Measurements from ENCODE around the gene NOL4L.
"Not testable (repeated sequence)": the region's sequence is repeated elsewhere in the genome, so short reads cannot be mapped to it uniquely, and the experiment has no call there.

NOL4L gene

DNA sequence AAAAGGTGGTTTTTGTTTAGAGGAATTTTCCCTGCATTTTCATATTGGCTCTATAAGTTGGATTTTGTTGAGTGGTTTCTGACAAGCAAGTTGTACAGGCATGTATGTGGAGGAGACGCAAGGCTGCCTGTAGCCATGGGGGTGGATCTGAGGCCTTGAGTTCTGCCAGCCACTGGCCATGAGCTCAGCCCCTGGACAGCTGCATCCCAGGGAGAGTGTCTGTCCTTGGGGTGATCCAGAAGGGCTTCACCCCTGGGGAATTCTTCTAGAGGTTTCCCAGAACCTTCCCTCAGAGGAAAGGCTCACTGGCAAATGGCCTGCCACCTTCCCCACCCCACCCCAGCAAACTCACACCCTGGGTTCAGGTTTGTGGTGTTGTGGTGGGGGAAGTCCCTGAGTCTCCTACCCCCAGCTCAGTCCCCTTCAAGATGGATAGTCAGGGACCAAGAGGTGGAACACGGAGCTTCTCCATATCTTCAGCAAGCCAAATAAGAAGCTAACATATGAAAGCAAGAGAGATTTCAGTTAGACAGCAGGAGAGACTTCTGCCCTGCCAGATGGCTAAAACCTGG is 11.6 kb upstream of the NOL4L start:
- no peak for DNase-seq (ENCODE audit: low read depth, low spot score)

DNA sequence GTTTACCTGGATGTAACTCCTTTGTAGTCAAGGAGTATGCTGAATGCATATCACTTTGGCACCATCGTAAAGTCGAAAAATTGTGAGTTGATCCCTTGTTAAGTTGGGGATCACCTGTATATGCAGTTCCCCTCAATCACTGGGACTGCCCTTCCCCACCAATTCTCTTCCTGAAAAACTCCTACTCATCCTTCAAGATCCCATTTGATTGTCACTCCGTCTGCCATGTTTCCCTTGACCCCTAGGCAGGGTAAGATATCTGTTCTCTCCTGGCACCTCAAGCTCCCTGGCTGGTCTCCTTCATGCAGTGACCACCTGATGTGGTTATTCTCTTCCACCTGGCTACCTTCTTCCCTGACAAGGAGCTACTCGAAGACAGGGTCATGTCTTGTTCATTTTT is 10.0 kb upstream of the NOL4L start:
- no peak for DNase-seq (ENCODE audit: low read depth, low spot score)

DNA sequence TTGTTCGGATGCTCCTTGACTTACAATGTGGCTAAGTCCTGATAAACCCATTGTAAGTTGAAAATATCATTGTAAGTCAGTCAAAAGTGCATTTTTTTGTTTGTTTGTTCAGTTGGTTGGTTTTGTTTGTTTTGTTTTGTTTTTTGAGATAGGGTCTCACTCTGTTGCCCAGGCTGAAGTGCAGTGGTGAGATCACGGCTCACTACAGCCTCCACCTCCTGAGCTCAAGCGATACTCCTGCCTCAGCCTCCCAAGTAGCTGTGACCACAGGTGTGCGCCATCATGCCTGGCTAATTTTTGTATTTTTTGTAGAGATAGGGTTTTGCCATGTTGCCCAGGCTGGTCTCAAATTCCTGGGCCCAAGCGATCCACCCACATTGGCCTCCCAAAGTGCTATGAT is 9.5 kb upstream of the NOL4L start:
- not testable (repeated sequence) for DNase-seq (ENCODE audit: low read depth, low spot score)

DNA sequence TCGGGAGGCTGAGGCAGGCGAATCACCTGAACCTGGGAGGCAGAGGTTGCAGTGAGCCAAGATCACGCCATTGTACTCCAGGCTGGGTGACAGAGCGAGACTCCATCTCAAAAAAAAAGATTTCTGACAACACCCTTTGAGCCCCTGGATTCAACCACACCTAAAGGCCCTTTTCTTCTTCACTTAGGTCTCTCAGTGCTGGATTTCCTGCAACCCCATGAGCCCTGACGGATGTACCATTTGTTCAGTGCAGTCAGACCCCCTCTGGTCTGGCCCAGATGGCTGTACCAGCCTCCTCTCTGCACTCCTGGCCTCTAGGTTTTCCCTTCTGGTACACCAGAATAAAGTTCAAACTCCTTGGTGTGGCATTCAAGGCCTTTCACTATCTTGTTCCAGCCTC is 9.1 kb upstream of the NOL4L start:
- DNase-seq (ENCODE audit: low read depth, low spot score), result no peak

DNA sequence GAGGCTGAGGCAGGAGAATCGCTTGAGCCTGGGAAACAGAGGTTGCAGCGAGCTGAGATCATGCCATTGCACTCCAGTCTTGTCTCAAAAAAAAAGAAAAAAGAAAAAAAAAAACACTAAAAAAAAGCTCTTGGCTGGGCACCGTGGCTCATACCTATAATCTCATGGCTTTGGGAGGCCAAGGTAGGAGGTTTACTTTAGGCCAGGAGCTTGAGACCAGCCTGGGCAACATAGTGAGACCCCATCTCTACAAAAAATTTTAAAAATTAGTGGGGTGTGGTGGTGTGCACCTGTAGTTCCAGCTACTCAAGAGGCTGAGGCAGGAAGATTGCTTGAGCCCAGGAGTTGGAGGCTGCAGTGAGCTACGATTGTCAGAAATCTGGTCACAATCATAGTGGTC is 7.5 kb upstream of the NOL4L start:
- not testable (repeated sequence) for DNase-seq (ENCODE audit: low read depth, low spot score)

DNA sequence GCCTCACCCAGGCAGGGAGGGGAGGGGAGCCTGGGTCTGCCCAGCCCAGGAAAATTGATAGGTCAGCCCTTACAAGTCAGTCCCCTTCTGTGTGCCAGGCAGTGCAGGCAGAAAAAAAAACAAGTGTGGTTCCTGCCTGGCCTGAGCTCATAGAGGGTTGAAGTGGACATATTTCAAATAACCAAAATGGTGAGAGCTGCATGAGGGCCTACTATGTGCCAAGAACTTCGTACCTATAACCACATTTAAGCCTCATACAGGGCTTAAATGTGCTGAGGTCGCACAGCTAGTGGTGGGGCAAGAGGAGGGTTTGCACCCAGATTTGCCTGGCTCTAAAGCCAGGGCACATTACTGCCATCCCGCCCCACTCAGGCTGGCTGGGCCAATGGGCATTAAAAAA is 6.9 kb upstream of the NOL4L start:
- no peak for DNase-seq (ENCODE audit: low read depth, low spot score)

DNA sequence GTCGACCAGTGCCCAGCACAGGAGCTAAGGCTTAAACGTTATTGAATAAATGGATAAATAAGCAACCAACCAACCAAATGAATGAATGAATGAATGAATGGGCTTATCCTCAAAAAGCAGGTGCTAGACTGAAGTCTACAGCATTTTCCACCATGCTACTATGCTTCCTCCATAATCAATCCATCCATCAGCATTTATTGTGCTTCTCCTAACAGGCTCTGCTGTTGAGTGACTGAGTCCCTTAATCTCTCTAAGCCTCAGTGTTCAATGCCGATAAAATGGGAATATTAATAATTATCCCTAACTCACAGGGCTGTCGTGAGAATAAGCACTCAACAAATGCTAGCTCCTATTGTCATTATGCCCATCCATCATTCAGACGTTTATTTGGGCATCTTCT is 4.6 kb upstream of the NOL4L start:
- DNase-seq (ENCODE audit: low read depth, low spot score), result no peak

DNA sequence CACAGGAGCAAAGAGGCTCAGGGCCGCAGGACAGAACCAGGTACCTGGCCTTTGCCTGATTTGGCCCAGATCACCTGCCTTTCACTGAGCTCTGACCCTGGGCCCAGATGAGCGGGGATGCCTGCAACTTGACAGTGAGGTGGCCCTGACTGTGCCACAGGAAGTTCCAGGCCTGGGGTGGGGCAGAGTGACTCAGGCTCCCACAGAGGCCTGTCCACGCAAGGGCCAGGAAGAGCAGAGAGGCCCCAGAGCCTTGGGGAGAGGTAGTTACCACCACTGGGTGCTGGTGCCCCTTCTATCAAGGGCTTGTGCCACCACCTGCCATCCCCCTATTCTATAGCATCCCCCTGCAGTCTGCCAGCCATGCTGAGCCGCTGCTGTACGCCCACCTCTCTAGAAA is 4.1 kb upstream of the NOL4L start:
- no peak for DNase-seq (ENCODE audit: low read depth, low spot score)

DNA sequence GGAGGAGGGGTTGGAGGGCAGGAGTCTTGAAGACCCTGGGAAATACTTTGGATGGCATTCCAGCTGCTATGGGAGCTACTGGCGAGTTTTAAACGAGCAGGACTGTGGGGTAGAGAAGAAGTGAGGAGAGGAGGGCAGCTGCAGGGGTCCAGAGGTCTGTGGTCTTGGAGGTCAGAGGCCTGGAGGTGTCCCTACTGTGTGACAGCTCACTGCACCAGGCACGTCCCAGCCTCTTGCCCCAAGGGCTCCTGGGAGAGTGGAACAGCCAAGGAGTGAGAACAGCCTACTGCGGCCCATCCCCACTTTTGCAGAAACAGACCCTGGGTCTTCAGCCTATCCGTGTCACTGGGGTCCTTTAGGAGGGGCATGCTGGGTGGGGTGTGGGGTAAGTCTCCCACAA is 2.9 kb upstream of the NOL4L start:
- DNase-seq (ENCODE audit: low read depth, low spot score), result no peak

DNA sequence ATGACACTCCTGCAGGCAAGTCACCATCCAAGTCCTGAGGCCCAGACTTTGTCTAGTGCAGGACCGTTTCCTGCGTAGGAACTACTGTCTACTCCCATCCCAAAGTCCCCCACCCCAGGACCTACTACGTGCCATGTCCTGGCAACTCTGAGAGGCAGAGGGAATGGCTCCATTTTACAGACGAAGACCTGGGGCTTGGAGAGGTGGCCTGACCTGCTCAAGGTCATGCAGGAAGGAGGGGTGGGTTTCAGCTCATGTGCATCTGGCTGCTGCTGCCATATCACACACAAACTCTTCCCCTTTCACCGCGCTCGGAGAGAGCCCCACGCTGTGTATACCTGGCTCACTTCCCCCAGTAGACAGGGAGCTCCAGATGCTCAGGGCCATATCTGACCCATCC is 1.2 kb upstream of the NOL4L start:
- no peak for DNase-seq (ENCODE audit: low read depth, low spot score)

DNA sequence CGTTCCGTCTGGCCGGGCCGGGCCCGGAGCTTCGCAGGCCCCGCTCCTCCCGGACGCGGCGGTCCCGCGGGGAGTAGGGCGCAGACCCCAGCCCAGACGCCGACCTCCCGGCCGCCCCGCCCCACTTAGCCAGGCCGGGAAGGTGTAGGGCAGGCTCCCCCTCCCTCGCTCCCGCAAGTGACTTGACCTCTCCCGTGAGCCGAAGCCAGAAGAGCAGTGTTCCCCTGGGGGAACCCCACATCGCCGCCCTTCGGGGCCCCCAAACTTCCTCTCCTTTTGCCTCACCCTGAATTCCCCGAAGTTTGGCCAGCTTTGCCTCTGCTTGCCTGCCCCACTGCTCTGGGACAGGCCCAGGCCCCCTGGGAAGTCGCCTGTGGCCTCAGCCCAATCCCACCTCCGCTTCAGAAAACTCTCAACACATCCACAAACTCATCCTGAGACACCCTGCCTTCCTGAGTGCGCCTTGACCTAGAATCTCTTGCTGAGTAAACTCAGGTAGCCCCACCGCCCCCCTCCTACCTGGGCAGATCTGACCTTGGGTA is 524 bp upstream of the NOL4L start:
- no peak for DNase-seq (ENCODE audit: low read depth, low spot score)

DNA sequence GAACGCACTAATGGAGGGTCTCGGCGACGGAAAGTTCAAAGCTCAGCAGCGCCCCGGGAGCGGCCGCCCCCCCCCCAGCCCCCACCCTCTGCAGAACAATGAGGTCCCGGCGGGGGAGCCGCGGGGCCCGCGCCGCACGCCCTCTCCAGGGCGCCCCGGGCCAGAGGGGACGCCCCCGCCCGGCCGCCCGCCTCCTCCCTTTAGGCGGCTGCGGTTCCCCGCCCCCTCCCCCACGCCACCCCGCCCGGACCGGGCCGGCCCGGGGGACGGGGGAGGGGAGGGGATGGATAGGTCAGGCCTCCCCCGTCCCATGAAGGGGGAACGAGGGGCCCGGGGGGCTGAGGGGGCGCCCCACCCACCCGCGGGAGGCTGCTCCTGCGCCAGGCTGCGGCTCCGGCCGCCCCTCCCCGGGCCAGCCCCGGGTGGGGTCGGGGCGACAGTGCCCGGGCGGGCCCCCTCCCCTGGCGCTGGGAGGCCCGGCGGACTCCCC is 1.5 kb downstream of the NOL4L start:
- no peak for DNase-seq (ENCODE audit: low read depth, low spot score)

DNA sequence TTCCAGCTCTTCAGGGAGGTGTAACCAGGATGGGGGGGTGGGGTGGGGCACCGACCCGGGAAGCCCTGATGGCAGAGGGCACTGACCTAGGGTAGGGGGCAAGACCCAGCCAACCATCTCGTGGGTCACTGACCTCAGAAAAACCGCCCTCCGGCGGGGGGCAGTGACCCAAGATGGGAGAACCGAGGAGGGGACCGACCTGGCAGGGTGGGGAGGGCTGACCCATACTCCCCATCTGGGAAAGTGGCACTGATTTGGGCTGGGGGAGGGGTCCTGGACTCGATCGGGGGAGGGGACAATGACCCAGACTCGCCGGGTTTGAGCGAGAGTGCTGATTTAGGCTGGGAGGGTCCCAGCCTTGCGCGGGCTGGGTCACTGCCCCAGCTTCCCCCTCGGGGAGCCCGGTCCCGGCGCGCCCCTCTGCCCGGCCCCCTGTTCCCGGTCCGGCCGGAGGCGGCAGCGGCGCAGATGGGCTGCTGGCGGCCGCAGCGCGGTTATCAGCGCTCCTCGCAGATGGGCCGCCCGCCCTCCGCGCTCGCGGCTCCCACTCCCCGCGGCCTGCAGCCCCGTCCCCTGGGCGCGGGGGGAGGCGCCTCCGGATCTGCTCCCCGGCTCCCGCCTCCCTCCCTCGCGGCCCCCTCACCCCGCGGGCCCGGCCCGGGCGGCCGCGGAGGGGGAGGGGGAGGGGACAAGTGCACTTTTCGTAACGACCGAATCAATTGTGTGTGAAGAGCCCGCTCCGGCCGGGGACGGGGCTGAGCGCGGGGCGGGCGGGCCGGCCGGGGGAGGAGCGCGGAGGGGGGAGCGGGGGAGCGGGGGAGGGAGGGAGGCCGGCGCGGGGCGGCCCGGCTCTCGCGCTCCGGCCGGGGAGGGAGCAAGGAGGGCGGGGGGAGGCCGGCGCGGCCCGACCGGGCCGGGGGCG is 2.2 kb downstream of the NOL4L start:
- DNase-seq (ENCODE audit: low read depth, low spot score), result no peak

DNA sequence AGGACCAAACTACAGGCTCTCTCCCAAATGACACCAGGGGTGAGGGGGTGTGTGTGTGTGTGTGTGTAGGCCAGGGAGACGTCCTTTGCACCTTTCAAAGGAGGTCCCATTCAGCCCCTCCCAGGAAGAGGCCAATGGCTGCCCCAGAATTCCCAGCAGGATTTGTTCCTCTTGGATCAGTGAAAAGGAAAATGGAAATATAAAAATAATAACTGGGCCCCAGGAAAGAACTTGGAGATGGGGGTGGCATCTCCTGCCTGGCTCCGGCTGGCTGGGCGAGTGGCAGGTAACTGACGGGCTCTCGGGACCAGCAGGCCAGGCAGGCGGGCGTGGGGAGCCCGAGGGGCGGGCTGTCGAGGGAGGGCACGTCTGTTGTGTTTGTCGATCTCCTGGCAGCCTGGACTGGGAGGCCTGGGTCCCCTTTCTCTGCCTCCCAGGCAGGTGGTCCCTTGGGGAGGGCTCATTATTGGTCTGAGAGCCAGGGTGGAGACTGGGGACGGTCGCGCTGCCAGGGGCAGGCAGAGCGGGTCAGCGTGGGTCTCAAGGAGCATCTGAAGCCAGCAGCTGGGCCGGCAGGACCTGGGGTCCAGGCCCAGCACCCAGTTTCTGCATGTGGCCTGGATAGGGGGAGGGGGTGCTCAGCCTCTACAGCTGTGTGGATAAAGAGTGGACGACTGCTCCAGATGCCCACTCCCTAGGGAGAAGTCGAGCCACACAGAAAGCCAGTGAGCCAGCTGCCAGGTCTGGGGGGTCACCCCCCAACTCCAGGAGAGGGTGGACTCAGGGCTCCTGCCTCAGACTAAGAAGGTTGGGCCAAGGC is 3.1 kb downstream of the NOL4L start:
- no peak for DNase-seq (ENCODE audit: low read depth, low spot score)

DNA sequence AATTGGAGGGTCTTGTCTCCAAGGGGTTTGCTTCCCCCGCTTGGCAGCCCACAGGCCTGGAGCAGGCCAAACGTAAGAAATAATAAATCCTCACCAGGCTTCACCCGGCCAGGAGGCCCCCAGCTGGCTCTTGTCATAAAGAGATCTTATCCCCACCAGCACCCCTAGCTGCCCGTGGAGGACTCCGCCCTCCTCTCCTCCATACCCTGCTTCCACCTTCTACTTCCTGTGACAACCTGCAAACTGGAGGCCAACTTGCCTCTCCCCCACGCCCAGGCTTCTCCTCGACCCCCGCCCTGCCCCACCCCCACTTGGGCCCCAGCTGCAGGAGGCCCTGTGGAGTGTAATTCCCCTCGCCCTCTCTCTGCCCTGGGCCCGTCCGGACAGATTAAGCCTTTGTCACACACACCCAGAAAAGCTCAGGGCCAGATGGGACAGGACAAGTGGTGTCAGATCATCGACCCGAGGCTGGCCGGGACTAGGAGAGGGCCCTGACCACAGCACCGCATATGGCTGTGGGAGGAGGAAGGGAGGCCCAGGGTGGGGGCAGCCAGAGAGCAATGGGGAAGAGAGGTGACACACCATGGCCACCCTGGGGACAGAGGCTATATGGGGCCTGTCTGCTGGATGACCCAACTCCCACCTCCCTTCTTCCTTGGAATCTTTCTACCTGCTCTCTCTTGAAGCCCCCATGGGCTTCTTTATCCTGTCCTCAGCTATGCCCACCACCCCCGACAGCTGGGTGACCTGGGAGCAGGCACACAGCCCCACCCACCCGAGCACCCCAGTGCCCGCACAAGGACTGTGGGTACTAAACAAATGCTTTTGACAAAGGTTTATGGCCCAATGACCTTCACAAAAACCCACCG is 3.9 kb downstream of the NOL4L start:
- DNase-seq (ENCODE audit: low read depth, low spot score), result no peak

DNA sequence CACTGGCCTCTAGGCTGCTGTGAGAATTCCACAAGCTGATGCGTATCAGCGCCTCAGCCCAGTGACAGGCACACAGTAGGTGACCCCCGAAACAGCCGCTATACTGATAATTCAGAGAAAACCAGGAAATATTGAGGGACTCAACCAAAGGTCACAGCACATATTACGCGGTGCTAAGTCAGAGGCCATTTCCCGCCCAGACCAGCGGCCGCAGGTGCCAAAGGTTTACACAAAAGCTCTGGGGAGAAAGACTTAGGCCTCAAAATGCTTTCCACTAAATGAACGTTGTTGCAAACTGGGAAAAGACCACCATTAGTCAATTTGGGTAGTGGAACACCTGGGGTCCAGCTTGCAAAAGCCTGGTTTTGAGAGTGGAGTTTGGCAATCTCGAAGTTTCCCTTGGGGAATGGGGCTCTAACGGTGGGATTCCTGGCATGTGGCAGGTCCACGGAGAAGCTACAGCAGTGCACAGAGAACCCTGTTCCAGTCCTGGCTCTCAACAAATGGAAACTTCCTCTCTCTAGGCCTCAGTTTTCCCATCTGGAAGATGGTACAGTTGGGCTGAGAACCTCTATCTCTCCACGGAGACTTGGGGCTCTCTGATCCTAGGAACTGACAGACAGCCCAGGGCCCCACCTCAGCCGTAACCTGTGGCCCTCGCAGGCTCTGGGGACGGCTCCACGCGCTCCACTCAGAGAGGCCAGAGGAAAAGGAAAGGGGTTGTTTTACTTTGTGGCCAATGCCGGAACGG is 4.7 kb downstream of the NOL4L start:
- no peak for DNase-seq (ENCODE audit: low read depth, low spot score)

DNA sequence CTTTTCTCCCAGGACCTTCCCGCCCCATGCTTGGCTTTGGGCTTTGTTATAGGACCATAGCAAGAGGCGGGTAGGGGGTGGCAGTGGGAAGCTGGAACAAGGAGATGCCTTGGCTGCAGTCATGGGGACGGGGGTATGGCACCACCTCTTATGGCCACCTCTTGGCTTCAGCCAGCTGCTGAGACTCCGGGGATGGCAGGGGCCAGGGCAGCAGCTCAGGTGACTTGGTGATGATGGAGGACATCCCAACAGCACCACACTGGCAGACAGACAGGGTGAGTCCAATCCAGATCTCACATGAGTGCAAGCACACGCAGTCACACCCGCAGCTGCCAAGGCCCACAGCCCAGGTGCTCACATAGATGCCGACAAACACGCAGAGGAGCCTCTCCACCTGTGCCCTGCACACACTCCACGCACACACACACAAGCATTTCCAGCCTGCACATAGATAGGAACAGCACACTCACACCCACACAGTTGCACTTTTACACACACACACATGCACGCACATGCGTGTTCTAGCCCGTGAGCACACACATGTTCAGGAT is 6.2 kb downstream of the NOL4L start:
- DNase-seq (ENCODE audit: low read depth, low spot score), result no peak

DNA sequence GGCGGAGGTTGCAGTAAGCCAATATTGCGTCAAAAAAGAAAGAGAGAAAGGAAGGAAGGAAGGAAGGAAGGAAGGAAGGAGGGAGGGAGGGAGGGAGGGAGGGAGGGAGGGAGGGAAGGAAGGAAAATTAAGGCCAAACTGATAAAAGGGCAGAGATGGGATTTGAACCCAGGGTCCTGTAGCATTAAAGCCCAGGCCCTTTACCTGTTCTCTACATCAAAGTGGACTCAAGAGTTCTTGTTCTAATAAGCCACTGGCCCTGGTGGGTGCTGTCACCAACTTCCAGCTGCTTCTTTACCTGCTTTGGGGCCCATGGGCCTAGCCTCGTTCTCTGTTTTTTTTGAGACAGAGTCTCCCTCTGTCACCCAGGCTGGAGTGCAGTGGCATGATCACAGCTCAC is 7.1 kb downstream of the NOL4L start:
- DNase-seq (ENCODE audit: low read depth, low spot score), result not testable (repeated sequence)

DNA sequence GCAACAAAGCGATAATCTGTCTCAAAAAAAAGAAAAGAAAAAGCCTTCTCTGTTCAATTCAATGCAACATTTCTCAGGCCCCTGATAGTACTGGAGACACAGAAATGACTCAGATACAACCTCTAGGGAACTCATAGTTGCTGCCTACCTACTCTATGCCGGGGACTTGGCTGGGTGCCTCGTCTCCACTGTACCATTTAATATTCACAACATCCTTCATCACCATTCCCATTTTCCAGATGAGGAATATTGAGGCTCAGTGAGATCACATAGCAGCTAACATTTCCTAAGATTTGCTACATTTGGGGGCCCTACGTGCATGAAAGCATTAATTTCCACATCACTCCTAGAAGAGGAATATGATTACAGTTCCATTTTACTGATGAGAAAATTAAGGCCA is 7.5 kb downstream of the NOL4L start:
- DNase-seq (ENCODE audit: low read depth, low spot score), result no peak

DNA sequence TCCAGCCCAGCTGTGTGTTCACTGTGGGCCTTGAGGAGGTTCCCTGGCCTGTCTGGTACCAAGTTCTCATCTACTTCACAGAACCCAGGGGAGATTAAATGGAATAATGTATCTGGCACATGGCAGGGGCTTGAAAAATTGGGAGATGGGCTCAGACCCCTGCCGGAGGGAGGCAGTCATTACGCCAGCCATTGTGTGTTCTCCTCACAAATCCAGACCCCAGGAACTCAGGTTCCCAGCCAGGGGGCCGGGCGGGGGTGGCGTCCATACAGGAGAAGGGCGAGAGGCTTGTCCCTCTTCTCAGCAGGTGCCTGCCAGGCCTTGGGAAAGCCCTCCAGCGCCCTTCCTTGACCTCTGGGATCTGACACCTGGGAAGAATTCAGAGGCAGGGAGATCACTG is 8.1 kb downstream of the NOL4L start:
- DNase-seq (ENCODE audit: low read depth, low spot score), result no peak
